Glutamatergic neuron (in vitro differentiated cells): ENCODE data around the gene GJA3. TPM values are rescaled to one million over a fixed set of nuclear protein-coding genes. Genes with fewer than 3 reads are reported as not detected.

Experiments
- DNase-seq: peaks from one replicate; pipeline ENCODE4 v3.0.0; 2022
- H3K27ac Mint-ChIP-seq: one replicate; pipeline ENCODE4 v1.8.0; 2020; ENCODE audit warnings: mild to moderate bottlenecking, mixed read lengths, inconsistent platforms; ENCODE audit not compliant: unreplicated experiment
- H3K27me3 Mint-ChIP-seq: one replicate; pipeline ENCODE4 v1.8.0; 2020; ENCODE audit warnings: mild to moderate bottlenecking, moderate library complexity, mixed read lengths, inconsistent platforms; ENCODE audit not compliant: unreplicated experiment
- H3K36me3 Mint-ChIP-seq: one replicate; pipeline ENCODE4 v1.8.0; 2020; ENCODE audit warnings: mild to moderate bottlenecking, mixed read lengths, inconsistent platforms; ENCODE audit not compliant: unreplicated experiment
- H3K4me1 Mint-ChIP-seq: one replicate; pipeline ENCODE4 v1.8.0; 2020; ENCODE audit warnings: mild to moderate bottlenecking, low read depth, mixed read lengths, inconsistent platforms; ENCODE audit not compliant: unreplicated experiment
- H3K4me3 Mint-ChIP-seq: one replicate; pipeline ENCODE4 v1.8.0; 2020; ENCODE audit warnings: mild to moderate bottlenecking, mixed read lengths, inconsistent platforms; ENCODE audit not compliant: unreplicated experiment
- H3K9me3 Mint-ChIP-seq: one replicate; pipeline ENCODE4 v1.8.0; 2020; ENCODE audit warnings: mild to moderate bottlenecking, moderate library complexity, mixed read lengths, inconsistent platforms; ENCODE audit not compliant: unreplicated experiment
- CTCF ChIP-seq: fragments of 200-600 bp; sonication (generic); IDR thresholded peaks from one replicate; pipeline ENCODE4 v1.5.0; 2021; ENCODE audit not compliant: partially characterized antibody, unreplicated experiment
- total RNA-seq: library from RNA; stranded (reverse); fragmentation: NEBNext Ultra II Directional; extraction: Animal tissue kit (Norgen Biotek cat#: 25700); gene quantifications from one replicate; pipeline ENCODE4 v1.2.1, GENCODE V29; 2021; ENCODE audit not compliant: unreplicated experiment

Gene GJA3
- total RNA-seq, 1 donor from 2014 or later: not detected

- Mint-ChIP-seq H3K4me1 (no peaks in the 10 kb centered on the region), H3K27ac (no peak overlapping the region), H3K4me3 (no peak overlapping the region), H3K27me3 (peaks cover 4% of the 10 kb centered on the region), H3K36me3 (no peaks in the 10 kb centered on the region), H3K9me3 (peaks cover 4% of the 10 kb centered on the region)
- TF ChIP-seq CTCF: no peak
- DNase-seq: no peak
Observed at GRCh38 chr13:20144141-20144850, 16.6 kb downstream of the GJA3 start.

- Mint-ChIP-seq H3K4me3 (no peak overlapping the region), H3K36me3 (no peaks in the 10 kb centered on the region), H3K27me3 (peaks cover 4% of the 10 kb centered on the region), H3K9me3 (peaks cover 4% of the 10 kb centered on the region), H3K27ac (no peak overlapping the region), H3K4me1 (no peaks in the 10 kb centered on the region)
- DNase-seq: no peak
- TF ChIP-seq CTCF: no peak
Observed at GRCh38 chr13:20142927-20143480, 17.8 kb downstream of the GJA3 start.

- H3K27me3 Mint-ChIP-seq: peaks cover 4% of the 10 kb centered on the region
- no peak overlapping the region for H3K27ac Mint-ChIP-seq
- H3K4me1 Mint-ChIP-seq: no peaks in the 10 kb centered on the region
- no peak overlapping the region for H3K4me3 Mint-ChIP-seq
- no peaks in the 10 kb centered on the region for H3K36me3 Mint-ChIP-seq
- no peak for TF ChIP-seq CTCF
- no peak for DNase-seq
- H3K9me3 Mint-ChIP-seq: peaks cover 4% of the 10 kb centered on the region
Observed at GRCh38 chr13:20142023-20142926, 18.6 kb downstream of the GJA3 start.

DNA sequence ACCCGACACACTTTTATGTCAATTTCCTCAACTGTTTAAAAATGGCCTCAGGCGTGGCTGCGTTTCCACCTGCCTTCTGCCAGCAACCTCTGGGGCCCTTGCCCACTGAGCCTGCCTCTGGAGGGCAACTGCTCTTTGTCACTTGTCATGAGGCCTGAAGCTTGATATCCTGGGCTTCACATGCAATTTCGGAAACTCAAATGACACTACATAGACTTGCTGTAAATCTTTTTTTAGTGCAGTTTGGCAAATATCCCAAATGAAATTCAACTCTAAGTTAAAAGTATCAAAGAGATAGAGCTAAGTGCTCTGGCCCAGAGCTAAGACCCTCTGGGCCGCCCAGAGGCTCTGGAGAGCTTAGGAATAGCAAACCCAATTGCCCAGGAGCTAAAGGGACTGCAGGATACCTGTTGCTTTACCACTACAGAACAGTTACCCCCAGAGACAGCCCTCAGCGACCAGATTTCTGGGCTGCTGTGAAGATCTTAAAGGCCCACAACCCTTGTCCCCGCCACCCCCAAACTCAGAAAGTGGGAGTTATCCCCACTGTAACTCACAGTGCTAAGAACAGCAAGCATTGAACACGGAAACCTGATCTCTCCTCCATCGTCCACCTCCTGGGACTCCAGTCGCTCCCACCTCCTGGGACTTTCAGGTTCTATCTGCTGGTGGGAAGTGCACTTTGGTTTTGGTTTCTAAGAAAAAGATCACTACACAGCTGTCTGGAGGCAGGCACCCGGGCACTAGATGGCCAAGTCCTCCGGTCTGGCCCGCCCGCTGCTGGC, 19.4 kb downstream of the GJA3 start:
- Mint-ChIP-seq H3K36me3 (no peaks in the 10 kb centered on the region), H3K4me1 (no peaks in the 10 kb centered on the region), H3K9me3 (peaks cover 4% of the 10 kb centered on the region), H3K27me3 (peaks cover 4% of the 10 kb centered on the region), H3K4me3 (no peak overlapping the region), H3K27ac (no peak overlapping the region)
- DNase-seq: no peak
- TF ChIP-seq CTCF: no peak
